Neutrophil (primary cell): Measurements from ENCODE around the gene SYNPR.

Experiments used
- H3K27ac ChIP-seq: fragments of 200-600 bp; sonication (generic); 2 replicates; pipeline ENCODE4 v1.5.1; 2016; ENCODE audit warnings: mild to moderate bottlenecking, moderate library complexity
- H3K27me3 ChIP-seq: fragments of 200-600 bp; sonication (generic); 2 replicates; pipeline ENCODE4 v1.6.0; 2016; ENCODE audit warnings: mild to moderate bottlenecking
- H3K36me3 ChIP-seq: fragments of 200-600 bp; sonication (generic); 2 replicates; pipeline ENCODE4 v1.5.1; 2017
- H3K4me1 ChIP-seq, 2 experiments: fragments of 200-600 bp in 1 of 2; sonication (generic) in 1 of 2; 1 replicate in 1 of 2; 2 replicates in 1 of 2; pipeline versions ENCODE4 v1.5.1 to v1.6.1; 2013 to 2016; ENCODE audit warnings: low read depth in 1 of 2, low read length in 1 of 2, mild to moderate bottlenecking in 1 of 2, moderate library complexity in 1 of 2; ENCODE audit not compliant: control insufficient read depth in 1 of 2, insufficient read depth in 1 of 2
- H3K4me3 ChIP-seq, 2 experiments: fragments of 200-600 bp in 1 of 2; sonication (generic) in 1 of 2; 1 replicate in 1 of 2; 2 replicates in 1 of 2; pipeline ENCODE4 v1.5.1; 2013 to 2016; ENCODE audit warnings: low read depth in 1 of 2, low read length in 1 of 2, mild to moderate bottlenecking in 1 of 2, moderate library complexity in 1 of 2
- H3K9me3 ChIP-seq: fragments of 200-600 bp; sonication (generic); 2 replicates; pipeline ENCODE4 v1.5.1; 2016
- CTCF ChIP-seq: fragments of 200-600 bp; sonication (generic); IDR thresholded peaks from 2 replicates; pipeline ENCODE4 v1.5.1; 2016; ENCODE audit warnings: antibody characterized with exemption

SYNPR gene

GRCh38 chr3:63437858-63438257 lies 159.8 kb downstream of the SYNPR start:
- Histone ChIP-seq H3K36me3 (no peaks in the 10 kb centered on the region), H3K27me3 (no peaks in the 10 kb centered on the region)
- no peak for TF ChIP-seq CTCF

GRCh38 chr3:63438826-63439371 lies 160.8 kb downstream of the SYNPR start:
- no peaks in the 10 kb centered on the region for H3K36me3 ChIP-seq
- H3K9me3 ChIP-seq = no peaks in the 10 kb centered on the region
- no peak for TF ChIP-seq CTCF
- H3K4me3 ChIP-seq = no peak overlapping the region
- no peaks in the 10 kb centered on the region for H3K27me3 ChIP-seq
- no peaks in the 10 kb centered on the region for H3K4me1 ChIP-seq
- no peak overlapping the region for H3K27ac ChIP-seq

More at GRCh38 chr3:63437858-63438257, 159.8 kb downstream of the SYNPR start:
- Histone ChIP-seq H3K9me3 (no peaks in the 10 kb centered on the region), H3K4me1 (no peaks in the 10 kb centered on the region), H3K4me3 (no peak overlapping the region), H3K27ac (no peak overlapping the region)

DNA sequence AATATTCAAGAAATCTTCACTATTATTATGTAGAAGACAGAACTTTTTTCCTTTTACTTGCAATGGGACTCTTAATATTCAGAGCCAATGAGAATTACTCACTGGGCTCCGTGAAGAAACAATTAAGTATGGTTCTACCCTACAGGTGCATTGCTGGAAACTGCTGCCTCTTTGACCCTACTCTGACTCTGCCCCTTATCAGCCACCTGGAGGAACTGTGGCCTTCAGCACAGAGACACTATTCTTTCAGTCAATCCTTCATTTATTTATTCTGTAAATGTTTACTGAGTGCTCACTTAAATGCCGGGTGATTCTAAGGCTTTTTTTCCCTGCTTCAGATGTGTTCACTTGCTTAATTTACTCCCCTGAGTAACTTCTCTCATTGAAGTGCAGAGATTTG lies 163.2 kb downstream of the SYNPR start:
- Histone ChIP-seq H3K27ac (no peak overlapping the region), H3K9me3 (no peaks in the 10 kb centered on the region)
- TF ChIP-seq CTCF = no peak

DNA sequence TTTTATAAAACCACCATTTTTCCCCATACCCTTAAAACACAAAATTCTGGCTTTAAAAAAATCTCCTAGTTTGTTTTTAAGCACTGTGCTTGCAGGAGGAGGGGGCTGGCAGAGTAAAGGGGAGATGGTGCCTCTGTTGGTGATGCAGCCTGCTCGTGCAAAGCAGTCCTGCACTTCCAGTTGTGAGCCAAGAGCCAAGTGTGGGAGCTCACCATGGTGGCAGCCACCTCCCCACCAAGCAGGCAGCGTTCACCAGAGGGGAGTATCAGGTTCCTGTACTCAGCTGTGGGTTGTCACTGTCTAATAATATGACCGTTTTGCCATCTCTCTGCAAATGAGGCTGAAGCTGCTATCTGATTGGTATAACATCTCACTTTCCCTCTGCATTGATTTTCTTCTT lies 164.8 kb downstream of the SYNPR start:
- no peaks in the 10 kb centered on the region for H3K27me3 ChIP-seq
- H3K4me1 ChIP-seq = no peaks in the 10 kb centered on the region
- no peak overlapping the region for H3K27ac ChIP-seq
- no peaks in the 10 kb centered on the region for H3K9me3 ChIP-seq
- TF ChIP-seq CTCF = no peak
- no peaks in the 10 kb centered on the region for H3K36me3 ChIP-seq
- no peak overlapping the region for H3K4me3 ChIP-seq

More for the DNA sequence above, 163.2 kb downstream of the SYNPR start:
- Histone ChIP-seq H3K27me3 (no peaks in the 10 kb centered on the region), H3K36me3 (no peaks in the 10 kb centered on the region), H3K4me1 (no peaks in the 10 kb centered on the region), H3K4me3 (no peak overlapping the region)

DNA sequence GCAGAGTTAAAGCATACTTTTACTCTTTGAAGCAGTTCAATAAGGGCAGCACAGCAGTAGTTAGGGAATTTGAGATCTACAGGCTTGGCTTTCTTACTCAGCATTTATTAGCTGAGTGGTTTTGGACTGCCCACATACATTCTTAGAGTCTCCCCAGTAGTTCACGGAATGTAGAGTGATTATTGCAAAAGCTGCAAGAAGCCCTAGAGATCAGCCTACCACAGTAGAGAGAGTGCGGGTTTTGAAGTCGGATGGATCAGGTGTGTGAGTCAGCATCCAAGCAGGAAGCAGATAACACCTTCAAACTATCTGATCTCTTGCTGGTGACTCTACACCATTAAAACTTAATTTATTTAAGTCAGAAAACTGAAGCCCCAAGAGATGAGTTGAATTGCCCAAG lies 171.9 kb downstream of the SYNPR start:
- no peak for TF ChIP-seq CTCF
- Histone ChIP-seq H3K4me3 (no peak overlapping the region), H3K27me3 (no peaks in the 10 kb centered on the region), H3K9me3 (no peaks in the 10 kb centered on the region), H3K27ac (no peak overlapping the region), H3K4me1 (no peaks in the 10 kb centered on the region), H3K36me3 (no peaks in the 10 kb centered on the region)
